Neutrophil (primary cell): Measurements from ENCODE around the gene MIGA1.

ENCODE experiments used
- H3K27ac ChIP-seq: fragments of 200-600 bp; sonication (generic); 2 replicates; pipeline ENCODE4 v1.5.1; 2016; ENCODE audit warnings: mild to moderate bottlenecking, moderate library complexity
- H3K27me3 ChIP-seq: fragments of 200-600 bp; sonication (generic); 2 replicates; pipeline ENCODE4 v1.6.0; 2016; ENCODE audit warnings: mild to moderate bottlenecking
- H3K36me3 ChIP-seq: fragments of 200-600 bp; sonication (generic); 2 replicates; pipeline ENCODE4 v1.5.1; 2017
- H3K4me1 ChIP-seq, 2 experiments: fragments of 200-600 bp in 1 of 2; sonication (generic) in 1 of 2; 1 replicate in 1 of 2; 2 replicates in 1 of 2; pipeline versions ENCODE4 v1.5.1 to v1.6.1; 2013 to 2016; ENCODE audit warnings: low read depth in 1 of 2, low read length in 1 of 2, mild to moderate bottlenecking in 1 of 2, moderate library complexity in 1 of 2; ENCODE audit not compliant: control insufficient read depth in 1 of 2, insufficient read depth in 1 of 2
- H3K4me3 ChIP-seq, 2 experiments: fragments of 200-600 bp in 1 of 2; sonication (generic) in 1 of 2; 1 replicate in 1 of 2; 2 replicates in 1 of 2; pipeline ENCODE4 v1.5.1; 2013 to 2016; ENCODE audit warnings: low read depth in 1 of 2, low read length in 1 of 2, mild to moderate bottlenecking in 1 of 2, moderate library complexity in 1 of 2
- H3K9me3 ChIP-seq: fragments of 200-600 bp; sonication (generic); 2 replicates; pipeline ENCODE4 v1.5.1; 2016
- TF ChIP-seq, protein P1 (sequence below): fragments of 200-600 bp; sonication (generic); IDR thresholded peaks from 2 replicates; pipeline ENCODE4 v1.5.1; 2016; ENCODE audit warnings: antibody characterized with exemption

MIGA1 gene

DNA sequence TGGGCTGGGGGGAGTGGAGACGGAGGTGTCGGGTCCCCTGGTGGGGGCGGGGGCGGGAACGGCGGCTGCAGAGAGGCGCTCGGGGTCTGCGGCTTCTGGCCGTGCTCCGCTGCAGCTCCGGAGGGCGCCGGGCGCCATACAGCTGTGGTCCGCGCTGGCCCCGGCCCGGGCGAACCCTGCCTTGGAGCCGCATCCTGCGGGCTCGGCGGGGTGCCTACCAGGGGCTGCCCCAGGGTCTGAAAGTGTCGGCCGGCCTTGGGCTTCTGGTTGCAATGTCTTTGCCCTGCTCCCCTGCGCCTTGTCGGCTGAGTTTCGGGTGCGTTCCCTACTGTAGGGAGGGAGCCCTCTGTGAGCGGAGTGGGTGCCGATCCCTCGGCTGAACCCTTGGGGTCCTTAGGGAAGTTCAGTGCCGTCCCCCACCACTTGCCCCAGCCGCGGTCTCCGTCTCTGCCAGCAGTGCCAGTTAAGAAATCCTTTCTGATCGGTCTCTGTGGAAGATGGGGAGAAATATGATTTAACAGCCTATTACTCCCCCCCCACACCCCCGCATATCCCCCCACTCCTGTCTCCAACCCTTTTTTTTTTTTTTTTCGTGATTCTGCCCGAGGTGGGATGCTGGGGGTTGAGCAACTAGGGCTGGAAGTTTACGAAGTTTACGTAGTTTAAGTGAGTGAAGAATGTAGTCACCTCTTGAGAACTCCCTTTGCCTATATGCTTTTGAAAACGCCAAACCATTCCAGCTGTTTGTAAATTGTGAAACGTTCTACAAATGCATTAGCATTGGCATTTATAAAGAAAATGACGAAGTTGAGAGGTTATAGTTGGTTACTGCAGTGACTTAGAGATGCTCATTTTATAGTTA is 109.6 kb downstream of the MIGA1 start:
- H3K27ac ChIP-seq = no peak overlapping the region
- TF ChIP-seq, protein P1, sequence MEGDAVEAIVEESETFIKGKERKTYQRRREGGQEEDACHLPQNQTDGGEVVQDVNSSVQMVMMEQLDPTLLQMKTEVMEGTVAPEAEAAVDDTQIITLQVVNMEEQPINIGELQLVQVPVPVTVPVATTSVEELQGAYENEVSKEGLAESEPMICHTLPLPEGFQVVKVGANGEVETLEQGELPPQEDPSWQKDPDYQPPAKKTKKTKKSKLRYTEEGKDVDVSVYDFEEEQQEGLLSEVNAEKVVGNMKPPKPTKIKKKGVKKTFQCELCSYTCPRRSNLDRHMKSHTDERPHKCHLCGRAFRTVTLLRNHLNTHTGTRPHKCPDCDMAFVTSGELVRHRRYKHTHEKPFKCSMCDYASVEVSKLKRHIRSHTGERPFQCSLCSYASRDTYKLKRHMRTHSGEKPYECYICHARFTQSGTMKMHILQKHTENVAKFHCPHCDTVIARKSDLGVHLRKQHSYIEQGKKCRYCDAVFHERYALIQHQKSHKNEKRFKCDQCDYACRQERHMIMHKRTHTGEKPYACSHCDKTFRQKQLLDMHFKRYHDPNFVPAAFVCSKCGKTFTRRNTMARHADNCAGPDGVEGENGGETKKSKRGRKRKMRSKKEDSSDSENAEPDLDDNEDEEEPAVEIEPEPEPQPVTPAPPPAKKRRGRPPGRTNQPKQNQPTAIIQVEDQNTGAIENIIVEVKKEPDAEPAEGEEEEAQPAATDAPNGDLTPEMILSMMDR = no peak

GRCh38 chr1:77889671-77890070 is 110.2 kb downstream of the MIGA1 start:
- Histone ChIP-seq H3K27ac (no peak overlapping the region), H3K27me3 (peaks cover 39% of the 10 kb centered on the region), H3K9me3 (no peaks in the 10 kb centered on the region), H3K4me3 (no peak overlapping the region), H3K4me1 (peaks cover 0 to 15% of the 10 kb centered on the region in 2 experiments), H3K36me3 (no peaks in the 10 kb centered on the region)
- TF ChIP-seq, protein P1 = no peak

More for the DNA sequence above, 109.6 kb downstream of the MIGA1 start:
- no peaks in the 10 kb centered on the region for H3K9me3 ChIP-seq
- H3K36me3 ChIP-seq = no peaks in the 10 kb centered on the region
- H3K27me3 ChIP-seq = peaks cover 39% of the 10 kb centered on the region
- peak overlapping the region in 1 of 2 experiments; percentile 45 for H3K4me3 ChIP-seq
- peaks cover 0 to 15% of the 10 kb centered on the region in 2 experiments for H3K4me1 ChIP-seq

DNA sequence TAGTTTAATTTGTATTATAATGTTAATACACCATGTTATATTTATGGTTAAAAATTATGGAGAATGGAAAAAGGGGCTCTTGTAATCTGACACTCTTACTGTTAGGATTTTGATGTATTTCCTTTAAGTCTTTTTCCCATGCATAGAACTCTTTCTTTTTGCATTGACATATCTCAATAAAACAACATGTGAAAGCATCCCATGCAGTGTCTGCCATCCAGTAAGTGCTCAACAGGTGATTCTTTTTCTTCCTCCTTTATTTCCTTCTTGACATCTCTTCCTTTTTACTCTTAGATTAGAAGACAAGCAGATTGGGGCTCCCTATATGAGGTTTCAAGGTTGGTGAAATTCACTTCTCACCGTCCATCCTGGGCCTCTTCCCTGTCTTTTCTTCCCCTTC is 111.8 kb downstream of the MIGA1 start:
- H3K36me3 ChIP-seq = no peaks in the 10 kb centered on the region
- no peaks in the 10 kb centered on the region for H3K9me3 ChIP-seq
- peaks cover 39% of the 10 kb centered on the region for H3K27me3 ChIP-seq
- H3K4me1 ChIP-seq = peaks cover 0 to 15% of the 10 kb centered on the region in 2 experiments
- no peak overlapping the region for H3K4me3 ChIP-seq
- TF ChIP-seq, protein P1 = no peak
- H3K27ac ChIP-seq = no peak overlapping the region

GRCh38 chr1:77899647-77900320 is 120.3 kb downstream of the MIGA1 start:
- Histone ChIP-seq H3K9me3 (no peaks in the 10 kb centered on the region), H3K27me3 (no peaks in the 10 kb centered on the region), H3K36me3 (no peaks in the 10 kb centered on the region), H3K27ac (no peak overlapping the region), H3K4me3 (no peak overlapping the region), H3K4me1 (no peaks in the 10 kb centered on the region)
- TF ChIP-seq, protein P1 = no peak

DNA sequence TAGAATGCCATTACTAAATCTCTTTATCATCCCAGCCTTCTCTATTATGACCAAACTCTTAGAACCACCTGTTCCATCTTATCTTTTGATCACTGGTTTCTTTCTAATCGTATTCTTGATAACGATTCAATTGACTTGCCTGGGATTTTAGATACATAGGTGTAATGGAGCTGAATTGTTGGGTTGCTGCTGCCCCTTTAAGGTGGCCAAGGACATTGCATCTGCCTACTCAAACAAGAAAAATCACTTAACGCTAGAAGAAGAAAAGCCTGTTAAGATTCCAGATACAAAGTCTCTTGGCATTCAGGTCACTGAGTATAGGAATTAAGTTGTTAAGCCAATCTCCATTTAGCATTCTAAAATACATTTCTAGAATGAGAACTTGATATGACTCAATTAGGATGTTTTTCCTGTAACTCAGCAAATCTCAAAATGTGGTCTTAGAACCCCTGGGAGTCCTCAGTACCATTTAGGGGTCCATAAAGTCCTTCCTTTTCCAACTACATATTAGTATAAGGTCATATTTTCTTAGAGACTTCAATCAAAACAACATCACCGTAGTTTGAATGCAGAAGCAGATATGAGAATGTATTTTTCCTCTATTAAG is 121.3 kb downstream of the MIGA1 start:
- TF ChIP-seq, protein P1 = no peak
- Histone ChIP-seq H3K9me3 (no peaks in the 10 kb centered on the region), H3K27me3 (no peaks in the 10 kb centered on the region), H3K4me3 (no peak overlapping the region), H3K4me1 (no peaks in the 10 kb centered on the region), H3K27ac (no peak overlapping the region), H3K36me3 (no peaks in the 10 kb centered on the region)
